Myocyte (in vitro differentiated cells): ENCODE results near the gene UBXN4. TPM values are rescaled to one million over a fixed set of nuclear protein-coding genes. Genes with fewer than 3 reads are reported as not detected.
"Not testable (repeated sequence)": the region's sequence is repeated elsewhere in the genome, so short reads cannot be mapped to it uniquely, and the experiment has no call there.

ENCODE experiments used
- DNase-seq: peaks from one replicate; pipeline ENCODE4 v3.0.0-alpha.2; 2012; ENCODE audit warnings: low read depth
- polyA plus RNA-seq: library from polyadenylated mRNA; unstranded; fragments of >200 nt; gene quantifications from one replicate; pipeline ENCODE4 v1.2.1, GENCODE V29; 2012; ENCODE audit warnings: missing spikeins
- total RNA-seq: library from RNA; depleted of rRNA; stranded (reverse); fragments of >200 nt; gene quantifications from 2 replicates; pipeline ENCODE4 v1.2.3, GENCODE V29; 2014

The UBXN4 gene, protein sequence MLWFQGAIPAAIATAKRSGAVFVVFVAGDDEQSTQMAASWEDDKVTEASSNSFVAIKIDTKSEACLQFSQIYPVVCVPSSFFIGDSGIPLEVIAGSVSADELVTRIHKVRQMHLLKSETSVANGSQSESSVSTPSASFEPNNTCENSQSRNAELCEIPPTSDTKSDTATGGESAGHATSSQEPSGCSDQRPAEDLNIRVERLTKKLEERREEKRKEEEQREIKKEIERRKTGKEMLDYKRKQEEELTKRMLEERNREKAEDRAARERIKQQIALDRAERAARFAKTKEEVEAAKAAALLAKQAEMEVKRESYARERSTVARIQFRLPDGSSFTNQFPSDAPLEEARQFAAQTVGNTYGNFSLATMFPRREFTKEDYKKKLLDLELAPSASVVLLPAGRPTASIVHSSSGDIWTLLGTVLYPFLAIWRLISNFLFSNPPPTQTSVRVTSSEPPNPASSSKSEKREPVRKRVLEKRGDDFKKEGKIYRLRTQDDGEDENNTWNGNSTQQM
- total RNA-seq, result 69.0 and 73.7 TPM in 2 replicates
- 38.8 TPM for polyA plus RNA-seq

DNA sequence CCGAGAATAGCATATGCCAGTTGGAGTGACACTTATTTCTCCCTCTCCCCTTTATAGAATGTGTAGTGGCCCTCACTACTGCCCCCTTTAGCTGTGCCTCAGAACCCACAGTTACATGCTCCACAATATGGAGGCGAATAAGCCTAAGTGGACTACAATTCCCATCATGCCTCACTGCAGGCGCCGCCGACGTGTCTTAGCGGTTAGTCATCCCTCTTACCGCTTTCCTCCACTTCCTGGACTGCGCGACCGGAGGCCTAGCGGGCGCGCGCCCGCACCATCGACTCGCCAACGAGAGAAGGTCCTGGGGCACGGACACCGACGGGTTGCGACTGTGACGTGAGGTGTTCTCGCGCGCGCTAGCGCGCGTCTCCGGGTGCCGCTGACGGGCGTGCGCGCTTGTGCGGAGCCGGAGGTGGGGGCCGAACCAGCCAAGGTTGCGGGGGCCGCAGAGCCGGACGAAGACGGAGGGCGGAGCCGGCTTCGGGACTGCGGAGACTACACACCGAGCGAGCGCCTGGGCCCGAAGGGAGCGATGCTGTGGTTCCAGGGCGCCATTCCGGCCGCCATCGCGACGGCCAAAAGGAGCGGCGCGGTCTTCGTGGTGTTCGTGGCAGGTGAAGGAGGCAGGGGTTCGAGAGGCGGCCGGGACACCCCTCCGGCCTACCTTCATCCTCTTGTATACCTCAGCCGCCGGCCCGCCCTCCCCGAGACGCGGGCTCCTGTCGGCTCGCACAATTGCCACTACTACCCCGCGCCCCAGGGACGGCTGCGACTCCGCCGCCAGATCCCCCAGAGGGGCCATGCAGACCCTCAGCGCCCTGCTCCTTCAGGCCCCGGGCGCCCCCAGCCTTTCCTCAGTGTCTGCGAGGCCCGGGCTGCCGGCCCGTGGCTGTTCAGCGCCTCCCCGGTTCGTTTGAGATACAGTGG lies at the start of gene UBXN4:
TSS of gene UBXN4 (plus strand) at position 461 of the 930 bp plus-strand sequence. CDS start at position 536, 75 bp downstream.
- DNase-seq, result peak; percentile 99

DNA sequence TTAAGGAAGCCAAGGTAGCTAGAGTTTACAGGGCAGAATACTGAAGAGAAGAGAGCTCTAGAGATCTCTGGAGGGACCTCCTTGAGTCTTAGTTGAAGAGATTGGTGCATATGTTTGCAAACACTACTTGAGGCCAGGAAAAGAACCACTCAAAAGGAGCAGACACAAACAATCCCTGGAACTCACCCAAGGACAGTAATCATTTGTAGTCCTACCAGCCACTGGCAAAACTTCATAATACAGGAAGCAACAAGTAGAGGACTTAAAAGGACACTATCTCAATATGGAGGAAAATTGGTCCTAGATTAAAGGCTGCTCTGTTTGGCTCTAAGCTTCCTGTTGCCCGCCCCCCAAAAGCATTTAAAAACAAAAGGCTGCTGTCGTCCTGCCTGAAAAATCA lies 46.9 kb upstream of the UBXN4 start:
- no peak for DNase-seq

- DNase-seq, result no peak
Measured at GRCh38 chr2:135698838-135699237, 42.8 kb upstream of the UBXN4 start.

DNA sequence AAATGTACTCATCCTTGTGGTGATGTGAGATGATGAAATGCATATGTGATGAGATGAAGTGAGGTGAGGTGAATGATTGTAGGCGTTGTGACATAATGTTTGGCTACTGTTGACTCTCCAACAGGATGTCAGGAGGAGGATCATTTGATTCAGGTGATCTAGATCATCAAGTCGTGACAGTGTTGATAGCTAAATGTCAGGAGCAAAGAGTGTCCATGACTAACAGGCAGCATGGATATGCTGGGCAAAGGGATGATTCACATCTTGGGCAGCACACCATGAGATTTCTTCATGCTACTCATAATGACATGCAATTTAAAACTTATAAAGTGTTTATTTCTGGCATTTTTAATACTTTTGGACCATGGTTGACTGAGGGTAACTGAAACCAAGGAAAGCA lies 40.2 kb upstream of the UBXN4 start:
- peak; percentile 22 for DNase-seq

DNA sequence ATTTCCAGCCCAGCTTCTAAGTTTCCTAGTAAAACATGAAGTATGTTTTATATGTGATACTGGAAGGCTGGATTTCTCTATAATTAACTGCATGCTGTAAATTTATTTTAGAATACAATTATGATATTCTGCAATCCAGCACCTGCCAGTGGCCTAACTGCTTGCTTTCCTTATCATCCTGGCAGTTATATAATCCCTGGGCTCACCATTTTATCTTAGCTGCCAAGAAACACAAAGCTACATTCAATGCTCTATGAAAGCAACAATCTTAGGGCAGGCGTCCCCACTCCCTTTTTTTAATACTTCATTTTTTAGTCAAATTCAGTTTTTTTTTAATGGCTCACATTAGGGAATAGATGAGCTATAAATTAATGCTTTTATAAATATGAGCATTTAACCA lies 38.4 kb upstream of the UBXN4 start:
- DNase-seq, result no peak

DNA sequence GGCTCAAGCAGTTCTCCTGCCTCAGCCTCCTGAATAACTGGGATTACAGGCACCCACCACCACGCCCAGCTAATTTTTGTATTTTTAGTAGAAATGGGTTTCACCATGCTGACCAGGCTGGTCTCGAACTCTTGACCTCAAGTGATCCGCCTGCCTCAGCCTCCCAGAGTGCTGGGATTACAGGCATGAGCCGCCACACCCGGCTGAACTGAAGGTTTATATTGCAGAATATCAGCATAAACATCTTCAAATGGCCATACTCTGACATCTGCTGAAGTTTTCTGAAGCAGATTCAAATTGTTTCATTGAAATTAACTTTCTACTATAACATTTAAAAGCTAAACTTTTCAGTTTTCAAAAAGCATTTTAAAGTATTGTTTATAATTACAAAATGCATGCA lies 37.6 kb upstream of the UBXN4 start:
- not testable (repeated sequence) for DNase-seq

DNA sequence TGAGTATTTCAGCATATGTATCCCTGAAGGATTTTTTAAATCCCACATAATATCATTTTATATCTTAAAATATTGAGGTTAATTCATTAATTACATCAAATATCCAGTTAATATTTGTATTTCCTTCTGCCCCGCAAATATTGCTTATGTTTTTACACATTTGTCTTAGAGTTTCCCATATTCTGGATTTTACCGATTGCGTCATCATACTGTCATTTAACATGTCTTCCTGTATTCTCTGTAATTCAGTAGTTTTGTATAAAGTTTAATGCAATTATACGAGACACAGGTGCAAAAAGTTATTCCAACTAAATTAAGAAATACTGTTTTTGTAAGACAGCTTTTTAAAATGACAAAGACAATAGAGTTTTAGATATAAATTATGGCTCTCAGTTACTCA lies 33.5 kb upstream of the UBXN4 start:
- DNase-seq, result no peak

- peak; percentile 63 for DNase-seq
Measured at GRCh38 chr2:135709992-135710391, 31.7 kb upstream of the UBXN4 start.

GRCh38 chr2:135715086-135715485 lies 26.6 kb upstream of the UBXN4 start:
- DNase-seq, result not testable (repeated sequence)

DNA sequence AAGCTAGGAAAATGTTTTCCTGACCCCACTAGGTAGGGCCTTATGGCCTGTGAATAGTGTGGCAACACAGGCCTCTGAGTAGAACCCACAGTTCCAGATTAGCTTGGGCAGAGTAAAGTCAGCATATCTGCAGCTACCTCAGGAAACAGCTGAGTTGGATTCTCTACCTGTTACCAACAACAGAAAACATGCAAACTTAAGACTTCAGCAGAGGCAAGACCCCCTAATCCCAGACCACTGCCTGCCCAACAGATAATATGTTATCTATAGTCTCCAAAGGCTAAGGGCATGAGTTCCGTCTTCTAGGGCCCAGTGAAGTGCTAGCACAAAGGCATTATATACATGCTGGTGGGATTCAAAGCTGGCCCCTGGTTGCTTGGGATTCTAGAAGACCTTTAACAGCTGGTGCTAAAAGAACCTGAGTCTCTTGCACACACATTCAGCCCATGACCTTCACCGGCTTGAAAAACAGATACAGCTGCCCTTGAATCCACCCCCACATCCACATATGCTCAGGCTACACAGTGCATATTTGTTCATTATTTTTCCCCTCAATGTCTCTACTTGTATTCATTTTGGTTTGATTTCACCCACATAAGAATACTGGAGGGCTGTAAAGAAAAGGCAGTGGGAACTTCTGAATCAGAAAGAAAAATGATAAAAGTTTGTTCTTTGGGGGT lies 13.5 kb upstream of the UBXN4 start:
- no peak for DNase-seq

DNA sequence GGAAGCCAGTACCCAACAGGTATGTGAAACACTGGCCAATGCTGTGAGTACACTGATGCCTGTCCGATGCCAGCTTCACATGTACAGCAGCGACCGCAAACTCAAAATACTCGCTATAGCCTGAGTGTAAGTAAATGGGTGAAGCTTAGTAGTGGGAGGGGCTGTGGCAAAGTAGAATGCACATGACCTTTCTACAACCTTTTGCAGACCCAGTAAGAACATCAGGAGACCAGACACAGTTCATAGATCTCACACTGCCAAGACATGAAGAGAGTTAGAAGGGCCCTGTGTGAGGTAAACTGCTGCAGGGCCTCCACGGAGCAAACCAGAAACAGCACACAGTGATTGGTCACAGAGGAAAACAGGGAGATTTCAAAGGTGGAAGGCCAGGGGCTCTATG lies 9.1 kb upstream of the UBXN4 start:
- DNase-seq, result no peak

DNA sequence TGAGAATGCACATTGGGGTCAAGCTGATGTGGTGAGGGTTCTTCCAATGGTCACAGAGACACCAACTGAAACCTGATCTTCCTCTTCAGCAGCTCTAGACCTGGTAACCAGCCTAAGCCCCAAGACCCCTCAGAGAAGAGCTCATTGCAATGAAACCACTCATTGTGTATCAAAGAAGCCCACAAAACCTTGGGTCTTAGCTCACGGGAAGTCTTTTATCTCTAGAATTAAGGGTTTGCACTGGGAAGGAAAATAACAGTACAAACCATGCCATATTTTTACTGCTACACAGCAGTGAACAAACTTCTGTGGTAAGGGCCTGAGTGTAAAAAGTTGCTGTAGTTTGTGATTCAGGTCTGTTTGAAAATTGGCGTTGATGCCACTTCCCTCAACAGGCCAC lies 8.6 kb upstream of the UBXN4 start:
- DNase-seq, result no peak

GRCh38 chr2:135736546-135736945 lies 5.1 kb upstream of the UBXN4 start:
- DNase-seq, result no peak

- DNase-seq, result no peak
Measured at GRCh38 chr2:135740206-135740605, 1.4 kb upstream of the UBXN4 start.

- no peak for DNase-seq
Measured at GRCh38 chr2:135741043-135741394, 636 bp upstream of the UBXN4 start.

DNA sequence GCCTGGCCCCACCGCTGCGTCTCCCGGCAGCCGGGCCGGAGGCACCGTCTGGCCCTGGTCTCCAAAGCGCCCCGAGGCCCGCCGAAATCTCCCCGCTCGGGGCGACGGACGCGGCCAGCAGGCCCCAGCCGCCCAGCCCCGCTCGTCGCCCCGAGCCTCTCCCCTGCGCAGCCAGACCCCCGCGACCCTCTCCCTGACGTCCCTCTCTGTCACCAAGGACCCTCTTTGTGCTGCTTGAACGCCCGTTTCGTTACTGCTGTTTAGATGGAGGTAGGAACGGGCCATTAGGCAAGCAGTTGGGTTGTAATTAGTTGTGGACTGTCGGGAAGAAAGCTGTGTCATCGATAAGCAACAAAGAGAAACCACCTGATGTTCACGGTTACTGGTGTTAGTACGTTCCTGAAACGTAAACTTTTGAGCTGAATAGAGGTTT lies 686 bp downstream of the UBXN4 start:
- peak; percentile 46 for DNase-seq

DNA sequence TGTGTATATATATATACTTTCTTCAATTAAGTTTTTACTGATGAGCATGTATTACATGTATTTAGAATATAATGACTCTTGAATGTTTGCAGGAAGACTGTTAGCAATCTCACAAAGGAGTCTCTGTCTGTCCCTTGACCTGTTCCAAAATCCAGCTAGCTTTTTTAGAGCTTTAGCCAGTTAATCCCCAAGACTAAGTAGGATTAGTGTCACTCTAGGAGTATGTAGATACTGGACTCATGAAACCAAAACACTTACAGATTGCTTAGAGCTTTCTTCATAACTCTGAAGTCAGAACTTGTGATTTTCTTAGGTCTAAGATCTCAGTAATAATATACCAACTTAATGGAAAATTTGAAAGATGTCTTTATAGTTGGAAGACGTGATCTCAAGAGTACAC lies 2.2 kb downstream of the UBXN4 start:
- DNase-seq, result no peak

DNA sequence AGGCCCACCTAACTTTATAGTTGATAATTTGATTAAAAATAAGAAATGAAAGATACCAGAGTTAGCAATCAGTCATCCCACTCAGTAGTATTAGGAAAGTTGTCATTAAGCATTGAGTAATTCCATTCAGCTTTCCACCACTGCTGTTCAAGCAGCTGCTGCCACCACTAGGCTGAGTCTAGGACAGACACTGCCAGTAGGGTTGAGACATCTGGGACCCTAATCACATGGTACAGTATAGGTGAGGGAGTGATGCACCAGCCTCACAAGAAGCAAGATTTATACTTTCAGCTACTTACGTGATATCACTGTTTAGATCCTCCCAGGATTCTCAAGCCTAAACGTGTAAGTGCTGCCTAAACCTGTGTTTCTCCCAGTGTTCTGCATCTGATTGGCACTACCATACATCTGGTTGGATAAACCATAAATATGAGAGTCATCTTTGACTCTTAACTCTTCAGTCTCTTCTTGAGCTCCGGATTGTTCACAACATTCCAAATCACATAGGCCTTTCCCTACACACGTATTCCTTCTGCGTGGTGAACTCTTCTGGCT lies 3.2 kb downstream of the UBXN4 start:
- peak; percentile 61 for DNase-seq

GRCh38 chr2:135745545-135745944 lies 3.9 kb downstream of the UBXN4 start:
- DNase-seq, result peak; percentile 56

DNA sequence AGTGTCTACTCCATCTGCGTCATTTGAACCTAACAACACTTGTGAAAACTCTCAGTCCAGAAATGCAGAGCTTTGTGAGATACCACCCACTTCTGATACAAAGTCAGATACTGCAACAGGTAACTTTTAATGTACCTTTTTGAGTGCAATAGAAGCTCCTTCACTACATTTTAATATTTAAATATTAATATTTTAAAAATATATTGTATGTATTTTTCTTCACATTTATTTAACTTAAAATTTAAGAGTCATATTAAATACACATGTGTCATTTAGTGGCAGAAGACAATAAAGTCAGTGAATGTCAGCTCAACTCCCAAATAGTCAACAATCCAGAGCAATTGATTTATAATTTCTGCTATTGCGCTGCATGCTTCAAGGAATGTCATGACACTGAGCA lies 13.9 kb downstream of the UBXN4 start:
- no peak for DNase-seq

- no peak for DNase-seq
Measured at GRCh38 chr2:135756692-135757091, 15.0 kb downstream of the UBXN4 start.
